Measurements from ENCODE around the gene PHLDB3. TPM values are rescaled to one million over a fixed set of nuclear protein-coding genes. Genes with fewer than 3 reads are reported as not detected.

The PHLDB3 gene
- total RNA-seq, 1 experiment from 2014 or later, result 8.5 TPM

DNA sequence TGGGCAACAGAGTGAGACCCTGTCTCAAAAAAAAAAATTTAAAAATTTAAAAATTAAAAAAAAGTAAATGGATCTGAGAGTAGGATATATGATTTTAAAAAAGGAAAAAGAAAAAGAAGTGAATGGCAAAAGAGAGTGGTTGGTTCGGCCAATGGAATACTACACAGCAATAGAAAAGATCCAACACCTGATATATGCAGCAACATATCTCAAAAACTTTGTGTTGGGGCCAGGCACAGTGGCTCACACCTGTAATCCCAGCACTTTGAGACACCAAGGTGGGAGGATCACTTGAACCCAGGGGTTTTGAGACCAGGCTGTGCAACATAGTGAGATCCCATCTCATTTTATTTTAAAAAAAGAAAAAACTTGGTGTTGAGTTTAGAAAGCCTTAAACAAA is 37.8 kb downstream of the PHLDB3 start:
- H3K79me2 ChIP-seq (ENCODE audit: insufficient read depth, low read length), result no peaks in the 10 kb centered on the region
- no CpG with 5 or more reads among the region's 1 CpG for WGBS (ENCODE audit: extremely low coverage, insufficient read length, low lambda C conversion rate)
- no peak overlapping the region for H4K5ac ChIP-seq (ENCODE audit: insufficient read length, low read depth, low read length)

More for the DNA sequence above, 37.8 kb downstream of the PHLDB3 start:
- H3K56ac ChIP-seq (ENCODE audit: insufficient read length, low read depth, low read length), result no peak overlapping the region
- no peak overlapping the region for H3K4me2 ChIP-seq (ENCODE audit: insufficient read depth, insufficient read length, low read length)
- Mint-ChIP-seq H3K4me3 (no peak overlapping the region), H3K36me3 (ENCODE audit: insufficient read depth in 1 of 3, low read depth in 3 of 3) (no peaks in the 10 kb centered on the region), H3K4me1 (peaks cover 14 to 15% of the 10 kb centered on the region in 2 experiments), H3K27me3 (ENCODE audit: low read depth) (peaks cover 36% of the 10 kb centered on the region), H3K9me3 (no peaks in the 10 kb centered on the region), H3K27ac (no peak overlapping the region)
- no peak for DNase-seq
- no peak overlapping the region for H4K8ac ChIP-seq (replicated peaks; ENCODE audit: insufficient read length, low read depth, low read length)
- no peak overlapping the region for H3K18ac ChIP-seq (ENCODE audit: insufficient read length, low read depth, low read length)
- TF ChIP-seq, protein P1, sequence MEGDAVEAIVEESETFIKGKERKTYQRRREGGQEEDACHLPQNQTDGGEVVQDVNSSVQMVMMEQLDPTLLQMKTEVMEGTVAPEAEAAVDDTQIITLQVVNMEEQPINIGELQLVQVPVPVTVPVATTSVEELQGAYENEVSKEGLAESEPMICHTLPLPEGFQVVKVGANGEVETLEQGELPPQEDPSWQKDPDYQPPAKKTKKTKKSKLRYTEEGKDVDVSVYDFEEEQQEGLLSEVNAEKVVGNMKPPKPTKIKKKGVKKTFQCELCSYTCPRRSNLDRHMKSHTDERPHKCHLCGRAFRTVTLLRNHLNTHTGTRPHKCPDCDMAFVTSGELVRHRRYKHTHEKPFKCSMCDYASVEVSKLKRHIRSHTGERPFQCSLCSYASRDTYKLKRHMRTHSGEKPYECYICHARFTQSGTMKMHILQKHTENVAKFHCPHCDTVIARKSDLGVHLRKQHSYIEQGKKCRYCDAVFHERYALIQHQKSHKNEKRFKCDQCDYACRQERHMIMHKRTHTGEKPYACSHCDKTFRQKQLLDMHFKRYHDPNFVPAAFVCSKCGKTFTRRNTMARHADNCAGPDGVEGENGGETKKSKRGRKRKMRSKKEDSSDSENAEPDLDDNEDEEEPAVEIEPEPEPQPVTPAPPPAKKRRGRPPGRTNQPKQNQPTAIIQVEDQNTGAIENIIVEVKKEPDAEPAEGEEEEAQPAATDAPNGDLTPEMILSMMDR (conservative IDR thresholded peaks at IDR 0.05), result no peak
- no peak overlapping the region for H3K23ac ChIP-seq (ENCODE audit: insufficient read length, low read depth, low read length)
- no peak overlapping the region for H2AFZ ChIP-seq (ENCODE audit: low read length)
- no peak overlapping the region for H3K4ac ChIP-seq (ENCODE audit: low read depth, low read length)
- H2BK12ac ChIP-seq (ENCODE audit: insufficient read length, low read depth, low read length), result no peak overlapping the region
- no peaks in the 10 kb centered on the region; the same call in 1 of the 2 replicates for H3K27me3 ChIP-seq (ENCODE audit: insufficient read depth, low read length)
- H2BK20ac ChIP-seq (ENCODE audit: low read depth, low read length, poor library complexity, severe bottlenecking), result no peak overlapping the region
- peaks cover 11% of the 10 kb centered on the region for H3K23me2 ChIP-seq (ENCODE audit: insufficient read length, low read depth, low read length, poor library complexity, severe bottlenecking)
- H2BK15ac ChIP-seq (ENCODE audit: low read depth, low read length), result no peak overlapping the region
- no peak overlapping the region for H2AK5ac ChIP-seq (ENCODE audit: insufficient read length, low read length)
- H2BK5ac ChIP-seq (ENCODE audit: insufficient read length, low read length), result no peak overlapping the region
- H3K4me1 ChIP-seq (ENCODE audit: insufficient read depth, low read length), result no peaks in the 10 kb centered on the region
- no peak overlapping the region for H3T11ph ChIP-seq (ENCODE audit: low read length)
- H4K91ac ChIP-seq (ENCODE audit: insufficient read length, low read depth, low read length), result no peak overlapping the region
- no peak overlapping the region for H3K27ac ChIP-seq (ENCODE audit: insufficient read length, low read depth, low read length)
- no peak overlapping the region for H3K9ac ChIP-seq (ENCODE audit: extremely low read depth, insufficient read length, low read length)
- H3K9me3 ChIP-seq (ENCODE audit: control insufficient read depth, low read depth, low read length), result no peaks in the 10 kb centered on the region
- no peak overlapping the region for H3K14ac ChIP-seq (ENCODE audit: insufficient read depth, low read length)
- no peaks in the 10 kb centered on the region for H4K20me1 ChIP-seq (ENCODE audit: control insufficient read depth, insufficient read depth, insufficient read length)
- no peak overlapping the region for H2BK120ac ChIP-seq (ENCODE audit: low read depth, low read length, poor library complexity, severe bottlenecking)
- no peaks in the 10 kb centered on the region for H3K79me1 ChIP-seq (ENCODE audit: insufficient read depth, low read depth, low read length, poor library complexity, severe bottlenecking)
